NCI-H2227 treated with DMSO at 0.1 percent for 48 hours (cell line): Measurements from ENCODE around the gene LAMP1.
"Not testable (repeated sequence)": the region's sequence is repeated elsewhere in the genome, so short reads cannot be mapped to it uniquely, and the experiment has no call there.

Source experiments
- DNase-seq: peaks from one replicate; lab custom pipeline; 2025; lab: John Stamatoyannopoulos, UW

LAMP1 gene

GRCh38 chr13:113356596-113356995, 59.6 kb downstream of the LAMP1 start:
- DNase-seq: no peak

GRCh38 chr13:113357529-113357928, 60.5 kb downstream of the LAMP1 start:
- DNase-seq: no peak

GRCh38 chr13:113358653-113359190, 61.7 kb downstream of the LAMP1 start:
- DNase-seq: no peak

- DNase-seq: no peak
Observed at GRCh38 chr13:113359571-113359970, 62.5 kb downstream of the LAMP1 start.

- DNase-seq: no peak
Observed at GRCh38 chr13:113360446-113360845, 63.4 kb downstream of the LAMP1 start.

GRCh38 chr13:113361406-113361805, 64.4 kb downstream of the LAMP1 start:
- DNase-seq: no peak

- peak; percentile 31 for DNase-seq
Observed at GRCh38 chr13:113364311-113364889, 67.4 kb downstream of the LAMP1 start.

GRCh38 chr13:113364901-113365582, 68.0 kb downstream of the LAMP1 start:
- DNase-seq: no peak

GRCh38 chr13:113365583-113365970, 68.5 kb downstream of the LAMP1 start:
- no peak for DNase-seq

- DNase-seq: no peak
Observed at GRCh38 chr13:113365971-113366588, 69.0 kb downstream of the LAMP1 start.

GRCh38 chr13:113367020-113367560, 70.1 kb downstream of the LAMP1 start:
- no peak for DNase-seq

- DNase-seq: no peak
Observed at GRCh38 chr13:113367771-113368170, 70.7 kb downstream of the LAMP1 start.

- DNase-seq: not testable (repeated sequence)
Observed at GRCh38 chr13:113368353-113368752, 71.3 kb downstream of the LAMP1 start.

- DNase-seq: no peak
Observed at GRCh38 chr13:113369189-113369588, 72.2 kb downstream of the LAMP1 start.

- DNase-seq: no peak
Observed at GRCh38 chr13:113369881-113370280, 72.8 kb downstream of the LAMP1 start.

- DNase-seq: no peak
Observed at GRCh38 chr13:113371061-113371460, 74.0 kb downstream of the LAMP1 start.

- DNase-seq: not testable (repeated sequence)
Observed at GRCh38 chr13:113371701-113372100, 74.7 kb downstream of the LAMP1 start.
